Activated CD4-positive, alpha-beta T cell treated with anti-CD3 and anti-CD28 coated beads, Interleukin-2, amount 50 U/mL, for 48 hours (primary cell): ENCODE measurements around the gene SPATS2.
"Not testable (repeated sequence)": the region's sequence is repeated elsewhere in the genome, so short reads cannot be mapped to it uniquely, and the experiment has no call there.

Source experiments
- DNase-seq, 2 experiments: peaks; one replicate each; pipeline ENCODE4 v3.0.0-alpha.2; 2020

The SPATS2 gene

DNA sequence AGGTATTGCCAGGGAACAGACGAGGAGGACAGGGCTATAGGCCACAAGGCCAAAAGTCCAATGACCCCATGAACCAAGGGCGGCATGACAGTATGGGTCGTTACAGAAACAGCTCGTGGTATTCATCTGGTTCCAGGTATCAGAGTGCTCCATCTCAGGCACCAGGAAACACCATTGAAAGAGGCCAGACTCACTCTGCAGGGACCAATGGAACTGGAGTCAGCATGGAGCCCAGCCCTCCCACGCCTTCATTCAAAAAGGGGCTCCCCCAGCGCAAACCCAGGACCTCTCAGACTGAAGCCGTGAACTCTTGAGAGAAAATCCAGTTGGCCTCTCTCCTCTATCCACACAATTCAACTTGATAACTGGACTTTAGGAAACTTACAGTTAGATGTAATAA is 158.7 kb downstream of the SPATS2 start:
- no peak for DNase-seq

DNA sequence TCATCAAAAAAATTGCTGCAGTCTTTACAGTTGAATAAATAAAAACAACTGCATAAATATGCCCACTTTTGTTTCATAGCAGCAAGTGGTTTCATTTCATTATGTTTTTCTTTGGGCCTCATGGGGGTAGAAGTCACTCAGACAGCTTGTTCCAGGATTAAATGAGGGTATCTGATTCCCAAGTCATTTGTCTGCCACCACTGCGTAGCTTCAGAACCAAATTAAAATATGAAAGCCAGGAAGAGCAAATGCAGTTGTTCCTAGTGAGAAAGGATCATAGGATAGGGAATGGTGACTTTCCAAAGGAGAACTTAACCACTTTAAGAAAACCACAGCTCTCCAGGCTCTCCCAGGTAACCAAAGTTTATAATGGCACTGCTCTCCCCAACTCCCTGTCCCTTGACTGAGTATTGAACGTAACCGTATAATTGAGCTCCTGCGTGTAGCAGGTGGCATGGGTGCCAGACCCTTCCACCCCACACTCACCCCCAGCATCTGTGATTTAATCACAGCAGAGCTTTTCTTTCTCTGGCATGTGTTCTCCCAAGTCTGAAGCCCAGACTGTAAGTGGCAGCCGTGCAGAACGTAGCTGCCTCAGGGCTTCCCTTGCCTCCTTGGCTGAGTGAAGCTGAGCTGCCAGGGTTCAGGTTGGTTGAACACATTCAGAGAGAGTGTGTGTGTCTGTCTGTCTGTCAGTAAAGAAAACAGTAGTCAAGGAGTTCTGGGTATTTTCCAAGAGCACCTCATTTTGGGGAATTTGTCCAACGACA is 160.3 kb downstream of the SPATS2 start:
- no peak for DNase-seq

DNA sequence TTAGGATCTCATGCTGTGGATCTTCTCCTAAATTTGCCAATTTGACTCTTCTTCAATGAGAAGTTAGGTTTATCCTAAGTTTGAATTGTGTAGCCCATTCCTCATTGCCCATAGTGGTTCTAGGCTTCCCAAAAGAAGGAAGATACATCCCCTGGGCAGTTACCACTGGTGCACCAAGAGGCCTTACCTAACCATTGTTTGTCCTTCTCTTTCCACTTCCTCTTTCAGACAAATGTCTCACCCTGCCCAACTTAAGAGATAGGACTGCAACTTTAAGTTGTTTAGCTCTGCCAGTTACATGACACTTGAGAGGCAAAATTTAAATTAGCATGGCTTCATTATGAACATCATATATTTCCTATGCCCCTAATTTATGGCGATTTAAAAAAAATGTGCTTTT is 162.2 kb downstream of the SPATS2 start:
- DNase-seq = no peak

DNA sequence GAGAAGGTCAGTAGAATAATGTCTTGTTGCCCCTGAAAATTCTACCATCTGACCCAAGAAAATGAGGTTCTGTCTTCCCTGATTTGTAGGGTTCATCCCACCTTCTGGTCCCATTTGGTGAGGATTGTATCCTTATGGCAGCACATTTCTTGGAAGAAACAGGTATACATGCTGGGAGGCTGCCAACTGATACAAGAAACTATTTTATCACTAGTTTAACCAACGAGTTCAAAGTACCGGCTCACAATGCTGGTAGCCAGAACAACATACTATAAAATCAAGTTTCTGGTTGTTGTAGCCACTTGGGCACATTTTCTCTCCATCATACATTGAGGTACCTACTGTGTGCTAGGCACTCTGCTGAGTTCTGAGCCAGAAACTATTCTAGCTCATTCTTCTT is 164.5 kb downstream of the SPATS2 start:
- DNase-seq = no peak

DNA sequence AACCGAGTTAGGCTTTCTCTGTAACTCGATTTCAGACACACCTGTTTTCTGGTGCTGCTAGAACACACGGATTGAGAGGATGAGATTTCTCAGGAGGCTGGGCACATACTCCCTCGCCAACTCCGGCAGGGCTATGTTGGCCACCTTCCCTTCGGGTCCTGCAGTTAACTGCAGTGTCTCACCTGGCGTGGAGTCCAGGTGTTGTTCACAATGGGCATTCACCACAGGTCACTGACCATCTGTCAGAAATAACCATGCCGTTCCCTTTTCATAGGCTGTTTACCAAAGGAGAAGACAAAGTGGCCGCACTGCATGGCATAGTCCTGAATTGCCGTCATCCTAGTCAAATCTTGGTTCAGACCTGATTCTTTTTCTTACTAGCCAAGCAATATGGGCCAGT is 166.1 kb downstream of the SPATS2 start:
- no peak for DNase-seq

DNA sequence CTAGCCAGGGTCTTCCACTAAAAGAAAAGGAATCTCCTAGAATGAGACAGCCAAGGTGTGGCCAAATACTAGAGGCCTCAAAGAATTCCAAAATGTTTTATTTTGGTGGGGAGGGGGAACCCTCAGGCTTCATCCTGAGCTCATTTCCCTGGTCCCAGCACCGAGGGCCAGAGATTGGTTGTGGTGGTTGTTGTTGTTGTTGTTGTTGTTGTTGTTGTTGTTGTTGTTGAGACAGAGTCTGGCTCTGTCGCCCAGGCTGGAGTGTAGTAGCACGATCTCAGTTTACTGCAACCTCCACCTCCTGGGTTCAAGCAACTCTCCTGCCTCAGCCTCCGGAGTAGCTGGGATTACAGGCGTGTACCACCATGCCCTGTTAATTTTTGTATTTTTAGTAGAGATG is 166.9 kb downstream of the SPATS2 start:
- DNase-seq = not testable (repeated sequence)

DNA sequence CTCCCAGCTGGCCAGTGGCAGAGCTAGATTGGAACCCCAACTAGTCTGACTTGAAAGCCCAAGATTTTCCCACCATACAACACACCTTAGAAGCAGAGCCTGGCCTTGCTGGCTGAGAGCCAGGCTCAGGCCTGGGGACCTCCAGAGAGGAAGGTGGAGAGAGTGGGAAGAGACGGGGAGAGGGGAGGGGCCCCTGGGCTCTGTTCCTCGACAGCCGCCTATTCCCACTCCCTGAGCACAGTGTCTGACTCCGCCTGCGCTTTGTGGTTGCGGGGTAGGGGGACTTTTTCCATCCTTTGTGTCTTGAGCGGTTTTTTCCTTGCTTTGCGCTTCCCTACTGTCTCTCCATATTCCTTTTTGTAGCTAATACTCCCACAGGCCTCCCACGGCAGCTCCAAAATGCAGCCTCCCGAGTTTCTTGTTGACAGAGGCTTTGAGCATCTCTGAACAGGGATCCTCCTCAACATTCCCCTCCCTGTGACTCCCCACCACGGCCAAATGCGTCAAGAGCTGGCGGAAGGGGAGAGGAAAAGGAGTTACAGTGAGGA is 167.5 kb downstream of the SPATS2 start:
- DNase-seq = no peak

DNA sequence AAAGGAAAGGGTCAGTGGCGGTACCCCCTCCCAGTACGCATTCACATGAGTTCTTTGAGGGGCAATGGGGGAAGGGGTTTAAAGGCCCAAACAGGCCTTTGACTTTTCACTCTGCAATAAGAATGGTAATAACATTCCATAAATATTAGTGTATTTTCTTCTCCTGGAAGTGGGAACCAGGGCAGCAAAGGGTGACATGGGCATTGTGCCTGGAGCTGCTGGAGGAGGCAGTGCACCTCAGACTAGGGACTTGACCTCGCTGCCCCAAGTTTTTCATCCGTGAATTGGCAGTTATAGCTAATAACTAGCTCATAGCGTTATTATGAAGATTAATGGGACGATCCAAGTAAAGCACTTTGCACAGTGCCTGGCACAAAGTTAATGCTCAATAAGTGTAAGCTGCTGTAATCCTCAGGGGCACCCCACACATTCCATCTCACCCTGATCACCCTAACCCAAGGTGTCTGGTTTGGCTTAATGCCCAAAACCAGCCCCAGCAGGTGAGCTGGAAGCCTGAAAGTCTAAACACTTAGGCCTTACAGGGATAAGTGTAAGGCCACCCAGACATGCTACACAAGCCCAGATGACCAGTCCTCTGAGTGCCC is 168.8 kb downstream of the SPATS2 start:
- DNase-seq = no peak

DNA sequence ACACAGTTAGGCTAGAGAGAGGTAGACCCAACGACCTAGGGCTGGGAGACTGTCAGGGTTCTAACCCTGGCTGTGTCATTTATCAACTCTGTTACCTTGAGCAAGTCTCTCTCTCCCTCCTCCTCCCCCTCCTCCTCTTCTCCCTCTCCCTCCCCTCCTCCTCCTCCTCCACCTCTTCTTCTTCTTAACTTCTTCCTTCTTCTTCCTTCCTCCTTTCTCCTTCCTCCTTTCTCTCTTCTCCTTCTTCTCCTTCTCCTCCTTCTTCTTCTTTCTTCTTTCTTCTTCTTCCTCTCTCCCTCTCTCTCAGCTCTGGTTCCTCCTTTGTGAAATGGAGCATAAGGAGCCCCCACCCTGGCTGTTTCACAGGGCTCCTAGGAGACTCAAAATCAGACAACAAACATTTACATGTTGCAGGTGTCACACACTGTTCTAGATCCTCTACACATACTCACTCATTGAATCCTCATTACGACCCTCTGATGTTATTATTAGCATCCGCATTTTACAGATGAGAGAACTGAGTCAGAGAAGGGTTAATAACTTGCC is 169.3 kb downstream of the SPATS2 start:
- no peak for DNase-seq

DNA sequence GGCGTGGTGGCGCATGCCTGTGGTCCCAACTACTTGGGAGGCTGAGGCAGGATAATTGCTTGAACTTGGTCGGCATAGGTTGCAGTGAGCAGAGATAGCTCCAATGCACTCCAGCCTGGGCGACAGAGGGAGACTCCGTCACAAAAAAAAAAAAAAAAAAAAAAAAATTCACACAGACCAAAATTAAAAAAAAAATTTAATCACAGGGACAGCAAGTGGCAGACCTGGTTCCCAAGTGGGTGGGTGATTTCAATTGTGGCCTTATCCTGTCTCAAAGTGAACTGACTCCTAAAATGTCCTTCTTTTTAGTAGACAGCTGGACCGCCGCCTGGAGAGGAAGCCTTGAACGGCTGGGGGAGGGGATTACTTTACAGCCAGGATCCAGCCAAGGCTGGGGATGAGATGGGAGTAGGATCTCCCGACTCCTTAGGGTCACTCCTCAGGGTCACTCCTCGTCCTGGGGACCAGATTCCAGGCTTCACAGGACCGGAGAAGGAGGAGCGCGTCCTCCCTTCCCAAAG is 170.0 kb downstream of the SPATS2 start:
- DNase-seq = no peak

DNA sequence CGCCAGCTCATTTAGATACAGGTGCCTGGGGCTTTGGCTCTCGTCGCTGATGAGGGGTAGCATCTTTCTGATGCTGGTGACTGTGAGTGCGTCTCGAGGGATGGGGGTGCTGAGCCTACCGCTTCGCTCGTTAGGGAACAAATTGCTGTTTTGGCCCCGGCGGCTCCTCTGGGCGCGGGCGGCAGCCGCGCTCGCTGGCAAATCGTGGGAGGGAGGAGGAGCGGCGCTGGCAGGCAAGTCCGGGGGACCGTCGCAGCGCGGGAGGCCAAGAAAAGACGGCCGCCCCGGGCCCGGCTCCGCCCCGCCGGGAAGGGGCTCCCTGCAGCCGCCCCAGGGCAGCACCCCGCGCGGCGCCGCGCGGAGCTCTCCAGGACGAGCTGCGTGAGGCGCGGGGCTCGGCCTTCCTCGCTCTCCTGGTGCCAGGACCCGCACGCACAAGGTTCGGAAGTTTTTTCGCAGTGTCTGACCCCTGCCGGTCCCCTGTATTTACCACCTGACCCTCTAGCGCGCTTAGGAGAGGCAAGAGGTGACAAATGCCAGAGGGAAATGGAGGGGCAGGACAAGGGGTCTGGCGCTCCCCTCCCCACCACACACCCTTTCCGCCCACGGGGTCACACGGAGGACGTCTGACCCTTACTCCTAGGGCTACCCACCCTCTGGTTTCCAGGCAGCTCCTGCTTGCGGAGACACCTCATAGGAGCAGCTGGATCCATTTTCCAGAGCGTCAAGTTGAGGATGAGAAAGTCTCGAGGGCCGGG is 170.7 kb downstream of the SPATS2 start:
- DNase-seq = peak; percentile 35 to 44

DNA sequence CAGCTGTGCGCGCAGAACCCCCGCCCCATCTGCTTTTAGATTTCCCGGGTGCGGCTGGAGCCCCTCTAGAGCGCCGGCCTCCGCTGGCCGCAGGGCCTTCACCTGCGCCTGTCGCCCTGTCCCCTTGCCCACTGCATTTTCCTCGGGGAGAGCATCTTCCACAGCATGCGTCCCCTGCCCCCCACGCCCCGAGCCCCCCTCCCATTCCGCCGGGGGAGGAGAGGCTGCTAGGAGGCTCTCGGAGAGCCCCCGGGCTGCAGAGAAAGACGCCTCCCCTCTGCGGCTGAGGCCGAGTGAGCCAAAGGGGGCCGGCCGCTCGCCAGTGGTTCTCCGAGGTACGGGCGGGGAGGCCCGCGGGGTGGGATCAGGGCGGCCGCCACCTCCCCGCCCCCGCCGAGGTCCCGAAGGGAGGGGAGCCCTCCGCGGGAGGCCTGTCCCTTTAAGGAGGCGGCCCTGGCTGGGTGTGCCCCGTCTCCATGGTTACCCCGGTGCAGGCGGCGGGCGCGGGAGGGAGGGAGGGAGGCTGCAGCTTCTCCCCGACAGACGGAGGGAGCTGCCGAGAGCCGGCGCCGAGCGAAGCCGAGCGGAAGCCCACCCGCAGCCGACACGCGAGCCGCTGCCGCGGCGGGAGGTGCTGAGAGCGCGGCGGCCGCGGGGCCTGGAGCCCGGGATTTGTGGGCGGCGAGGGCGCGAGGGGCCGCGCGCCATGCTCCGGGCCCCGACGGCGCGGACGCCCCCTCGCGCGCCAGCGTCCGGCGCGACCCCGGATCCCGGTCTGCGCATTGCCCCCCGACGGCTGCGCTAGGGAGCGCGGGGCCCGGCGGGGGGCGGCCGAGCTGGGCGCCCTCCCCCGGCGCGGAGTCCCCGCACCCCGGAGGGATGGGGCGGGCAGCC is 171.5 kb downstream of the SPATS2 start, which contains the start of gene KCNH3:
KCNH3 (plus strand) TSS at position 521 of the 894 bp plus-strand sequence. CDS start 387 bp downstream, outside the sequence.
- peak; percentile 78 to 82 for DNase-seq

DNA sequence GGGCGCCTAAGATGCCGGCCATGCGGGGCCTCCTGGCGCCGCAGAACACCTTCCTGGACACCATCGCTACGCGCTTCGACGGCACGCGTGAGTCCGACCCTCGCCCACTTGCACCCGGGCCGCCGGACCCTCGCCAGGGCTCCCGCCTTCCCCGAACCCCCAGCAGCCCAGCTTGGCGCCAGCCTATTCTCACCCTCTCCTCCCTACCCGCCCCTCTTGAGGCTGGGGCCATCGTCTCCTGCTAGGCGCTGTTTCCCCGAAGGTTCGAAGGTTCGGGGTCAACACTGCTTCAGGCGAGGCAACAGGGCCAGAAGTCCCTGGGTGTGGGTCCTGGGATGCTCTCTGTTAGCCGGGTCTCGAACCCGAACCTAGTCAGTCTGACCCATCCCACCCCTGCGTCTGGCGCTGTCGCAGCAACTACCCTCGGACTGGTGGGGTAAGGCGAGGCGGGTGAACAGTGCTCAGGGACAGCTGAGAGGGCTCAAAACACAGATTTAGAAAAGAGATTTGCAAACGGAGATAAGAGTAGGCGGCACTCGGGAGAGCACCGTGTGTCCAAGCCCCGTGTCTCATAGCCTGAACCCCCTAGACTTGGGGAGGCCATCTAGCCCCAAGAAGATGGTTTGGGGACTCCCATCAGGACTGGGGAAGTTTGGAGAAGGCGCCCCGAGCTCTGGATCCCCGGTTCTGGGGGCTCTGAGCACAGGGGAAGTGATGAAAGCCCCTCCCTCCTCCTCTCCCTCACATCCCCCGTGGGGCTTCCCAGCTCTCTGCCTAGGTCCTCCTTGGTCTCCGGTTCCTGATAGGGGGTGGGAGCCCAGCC is 172.4 kb downstream of the SPATS2 start:
- DNase-seq = no peak

DNA sequence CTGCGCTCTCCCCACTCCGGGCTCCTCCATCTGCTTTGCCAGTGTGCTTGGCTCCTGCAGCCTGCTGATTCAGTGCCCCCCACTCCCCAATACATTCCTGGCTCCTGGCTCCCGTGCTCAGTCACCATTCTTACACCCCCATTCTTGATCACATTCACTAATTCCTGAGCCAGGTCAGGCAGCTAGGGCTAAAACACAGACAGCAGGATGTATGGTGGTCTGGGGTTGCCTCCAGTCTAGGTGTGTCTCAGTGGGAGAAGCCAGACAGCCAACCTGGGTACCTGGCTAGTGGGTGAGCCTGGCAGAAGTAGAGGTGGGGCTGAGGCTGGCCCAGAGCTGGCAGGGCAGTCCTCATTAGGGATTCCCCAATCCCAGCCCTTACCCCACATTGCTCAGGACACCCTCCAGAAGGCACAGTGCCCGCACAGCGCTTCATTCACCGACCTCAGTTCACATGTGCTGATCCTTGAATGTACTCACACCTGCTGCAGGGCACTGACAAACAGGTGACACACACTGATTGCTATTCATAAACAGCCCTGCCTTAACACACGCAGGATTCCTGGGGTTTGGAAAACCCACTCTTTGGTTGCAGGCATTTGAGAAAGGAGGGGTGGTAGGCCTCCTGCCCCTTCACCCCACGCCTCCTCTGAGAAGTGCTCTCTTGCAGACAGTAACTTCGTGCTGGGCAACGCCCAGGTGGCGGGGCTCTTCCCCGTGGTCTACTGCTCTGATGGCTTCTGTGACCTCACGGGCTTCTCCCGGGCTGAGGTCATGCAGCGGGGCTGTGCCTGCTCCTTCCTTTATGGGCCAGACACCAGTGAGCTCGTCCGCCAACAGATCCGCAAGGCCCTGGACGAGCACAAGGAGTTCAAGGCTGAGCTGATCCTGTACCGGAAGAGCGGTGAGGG is 173.2 kb downstream of the SPATS2 start:
- no peak for DNase-seq

DNA sequence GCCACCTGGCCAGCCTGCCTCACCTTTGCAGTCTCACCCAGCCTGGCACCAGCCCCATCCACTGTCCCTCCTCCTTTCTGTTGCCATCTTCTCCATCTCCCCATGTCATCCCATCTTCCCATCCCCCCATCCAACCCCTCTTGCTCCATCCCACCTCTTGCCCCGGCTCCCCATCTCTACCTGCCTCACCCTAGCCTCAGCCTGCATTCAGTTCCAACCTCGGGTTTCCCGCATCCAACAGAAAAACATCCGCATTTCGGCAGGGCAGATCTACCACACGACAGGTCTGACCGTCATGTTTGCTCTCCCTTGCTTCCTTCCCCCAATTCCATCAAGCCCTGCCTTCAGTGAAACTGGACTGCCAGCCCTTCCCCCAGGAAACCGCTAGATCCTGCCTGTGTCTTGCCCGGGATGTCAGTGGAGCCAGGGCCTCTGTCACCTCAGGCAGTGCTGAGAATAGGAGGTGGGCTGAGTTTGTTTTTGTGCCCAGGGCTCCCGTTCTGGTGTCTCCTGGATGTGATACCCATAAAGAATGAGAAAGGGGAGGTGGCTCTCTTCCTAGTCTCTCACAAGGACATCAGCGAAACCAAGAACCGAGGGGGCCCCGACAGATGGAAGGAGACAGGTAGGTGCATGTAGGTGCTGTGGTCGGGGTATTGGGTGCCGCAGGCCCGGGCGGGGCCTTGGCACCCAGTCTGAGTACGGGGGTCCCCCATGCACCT is 174.0 kb downstream of the SPATS2 start:
- DNase-seq = no peak

DNA sequence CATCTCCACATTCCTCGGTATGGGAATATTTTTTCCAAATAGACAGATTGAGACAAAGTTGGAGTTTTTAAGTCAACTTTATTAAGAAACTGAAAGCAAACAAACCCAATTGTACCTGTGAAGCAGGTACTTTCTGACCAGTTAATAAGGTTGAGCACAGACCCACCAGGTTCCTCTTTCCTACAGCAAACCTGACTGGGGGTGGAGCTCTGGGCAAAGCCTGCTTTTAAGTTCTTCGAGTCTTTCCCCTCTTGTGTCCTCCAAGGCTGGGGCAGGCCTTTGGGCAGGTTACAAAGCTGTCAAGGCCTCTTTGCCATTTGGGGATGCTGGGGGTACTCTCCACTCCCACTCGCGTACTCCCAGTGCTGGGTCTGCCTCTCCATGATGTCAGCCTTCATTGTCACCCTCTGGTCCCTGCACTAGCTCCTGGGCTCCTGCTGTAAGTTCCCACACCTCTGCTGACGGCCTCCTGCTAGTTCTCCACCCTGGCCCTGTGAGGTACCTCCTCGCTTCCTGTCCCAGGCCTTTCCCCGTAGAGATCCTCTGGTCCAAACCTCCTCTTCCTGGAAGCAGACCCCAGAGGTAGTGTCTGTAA is 174.7 kb downstream of the SPATS2 start:
- DNase-seq = no peak

DNA sequence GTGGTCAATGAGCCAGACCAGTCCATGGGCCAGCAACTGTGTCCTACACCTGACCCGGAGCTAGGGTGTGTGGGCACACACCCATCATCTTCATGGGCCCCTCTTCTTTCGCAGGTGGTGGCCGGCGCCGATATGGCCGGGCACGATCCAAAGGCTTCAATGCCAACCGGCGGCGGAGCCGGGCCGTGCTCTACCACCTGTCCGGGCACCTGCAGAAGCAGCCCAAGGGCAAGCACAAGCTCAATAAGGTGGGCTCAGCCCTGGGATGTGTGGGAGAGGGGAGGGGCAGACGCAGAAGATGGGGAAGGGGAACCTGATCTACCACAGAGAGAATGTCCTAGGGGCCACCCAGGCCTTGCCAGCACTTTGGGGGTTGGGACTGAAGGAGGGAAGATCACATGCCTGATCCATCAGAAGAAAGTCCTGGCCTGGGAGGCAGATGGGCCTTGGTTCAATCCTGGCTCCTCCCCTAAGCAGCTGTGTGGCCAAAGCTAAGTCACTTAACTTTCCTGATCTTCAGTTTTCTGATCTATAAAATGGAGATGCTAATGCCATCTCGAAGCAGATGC is 175.4 kb downstream of the SPATS2 start:
- no peak for DNase-seq

DNA sequence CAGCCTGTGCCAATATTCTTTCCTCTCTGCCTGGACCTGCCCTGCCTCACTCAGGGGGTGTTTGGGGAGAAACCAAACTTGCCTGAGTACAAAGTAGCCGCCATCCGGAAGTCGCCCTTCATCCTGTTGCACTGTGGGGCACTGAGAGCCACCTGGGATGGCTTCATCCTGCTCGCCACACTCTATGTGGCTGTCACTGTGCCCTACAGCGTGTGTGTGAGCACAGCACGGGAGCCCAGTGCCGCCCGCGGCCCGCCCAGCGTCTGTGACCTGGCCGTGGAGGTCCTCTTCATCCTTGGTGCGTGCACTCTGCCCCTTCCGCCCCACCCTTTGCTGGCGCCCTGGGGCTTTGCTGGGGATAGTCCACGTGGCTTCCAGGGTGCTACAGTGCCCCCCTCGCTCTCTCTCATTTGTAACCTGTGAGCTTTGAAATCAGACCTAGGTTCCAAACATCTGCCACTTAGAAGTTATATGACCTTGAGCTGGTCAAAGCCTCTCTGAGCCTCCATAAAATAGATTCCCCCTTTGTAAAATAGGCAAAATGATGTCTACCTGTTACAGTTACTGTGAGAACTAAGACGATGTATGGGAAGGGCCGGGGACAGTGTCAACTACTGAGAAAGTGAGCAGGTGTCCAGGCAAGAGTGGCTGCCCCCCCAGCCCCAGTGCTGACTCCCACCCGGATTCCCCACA is 176.1 kb downstream of the SPATS2 start:
- no peak for DNase-seq
